ENCODE data around the gene PCDHGA8.
"Not testable (repeated sequence)": the region's sequence is repeated elsewhere in the genome, so short reads cannot be mapped to it uniquely, and the experiment has no call there.

PCDHGA8 gene

DNA sequence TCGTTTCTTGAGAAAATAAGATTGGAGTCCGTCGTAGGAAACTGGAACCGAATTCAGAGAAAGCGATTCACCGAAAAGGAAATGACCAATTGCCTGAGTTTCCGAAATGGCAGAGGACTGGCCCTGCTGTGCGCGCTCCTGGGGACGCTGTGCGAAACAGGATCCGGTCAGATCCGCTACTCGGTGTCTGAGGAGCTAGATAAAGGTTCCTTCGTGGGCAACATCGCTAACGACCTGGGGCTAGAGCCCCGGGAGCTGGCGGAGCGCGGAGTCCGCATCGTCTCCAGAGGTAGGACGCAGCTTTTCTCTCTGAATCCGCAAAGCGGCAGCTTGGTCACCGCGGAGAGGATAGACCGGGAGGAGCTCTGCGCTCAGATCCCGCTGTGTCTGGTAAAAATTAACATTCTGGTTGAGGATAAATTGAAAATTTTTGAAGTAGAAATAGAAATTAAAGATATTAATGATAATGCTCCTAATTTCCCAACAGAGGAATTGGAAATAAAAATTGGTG, 48.4 kb upstream of the PCDHGA8 start:
- Histone ChIP-seq H3F3A (ENCODE audit: insufficient read depth) (no peaks in the 10 kb centered on the region), H3K27me3 (ENCODE audit: low read length) (no peaks in the 10 kb centered on the region), H3K79me2 (ENCODE audit: insufficient read depth, low read length) (no peaks in the 10 kb centered on the region), H2AFZ (ENCODE audit: low read depth, low read length, severe bottlenecking) (no peak overlapping the region), H3K36me3 (ENCODE audit: low read length) (no peaks in the 10 kb centered on the region), H3K9me3 (ENCODE audit: insufficient read depth, low read length) (no peaks in the 10 kb centered on the region), H3K9ac (ENCODE audit: low read length) (no peak overlapping the region), H3K4me3 (ENCODE audit: insufficient read depth, low read length, poor library complexity, severe bottlenecking) (no peak overlapping the region), H4K20me1 (ENCODE audit: low read depth, low read length) (no peaks in the 10 kb centered on the region), H3K9me2 (replicated peaks; ENCODE audit: insufficient read depth, low read length) (no peaks in the 10 kb centered on the region), H3K27ac (ENCODE audit: low read depth, low read length) (no peak overlapping the region), H3K4me2 (ENCODE audit: low read depth, low read length, poor library complexity, severe bottlenecking) (no peak overlapping the region)
- TF ChIP-seq, protein P1, sequence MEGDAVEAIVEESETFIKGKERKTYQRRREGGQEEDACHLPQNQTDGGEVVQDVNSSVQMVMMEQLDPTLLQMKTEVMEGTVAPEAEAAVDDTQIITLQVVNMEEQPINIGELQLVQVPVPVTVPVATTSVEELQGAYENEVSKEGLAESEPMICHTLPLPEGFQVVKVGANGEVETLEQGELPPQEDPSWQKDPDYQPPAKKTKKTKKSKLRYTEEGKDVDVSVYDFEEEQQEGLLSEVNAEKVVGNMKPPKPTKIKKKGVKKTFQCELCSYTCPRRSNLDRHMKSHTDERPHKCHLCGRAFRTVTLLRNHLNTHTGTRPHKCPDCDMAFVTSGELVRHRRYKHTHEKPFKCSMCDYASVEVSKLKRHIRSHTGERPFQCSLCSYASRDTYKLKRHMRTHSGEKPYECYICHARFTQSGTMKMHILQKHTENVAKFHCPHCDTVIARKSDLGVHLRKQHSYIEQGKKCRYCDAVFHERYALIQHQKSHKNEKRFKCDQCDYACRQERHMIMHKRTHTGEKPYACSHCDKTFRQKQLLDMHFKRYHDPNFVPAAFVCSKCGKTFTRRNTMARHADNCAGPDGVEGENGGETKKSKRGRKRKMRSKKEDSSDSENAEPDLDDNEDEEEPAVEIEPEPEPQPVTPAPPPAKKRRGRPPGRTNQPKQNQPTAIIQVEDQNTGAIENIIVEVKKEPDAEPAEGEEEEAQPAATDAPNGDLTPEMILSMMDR (IDR thresholded peaks at IDR 0.05; ENCODE audit: insufficient read depth, low read length, poor library complexity, severe bottlenecking) = no peak
- TF ChIP-seq EZH2phosphoT487 (conservative IDR thresholded peaks at IDR 0.05; ENCODE audit: low read length) = no peak

DNA sequence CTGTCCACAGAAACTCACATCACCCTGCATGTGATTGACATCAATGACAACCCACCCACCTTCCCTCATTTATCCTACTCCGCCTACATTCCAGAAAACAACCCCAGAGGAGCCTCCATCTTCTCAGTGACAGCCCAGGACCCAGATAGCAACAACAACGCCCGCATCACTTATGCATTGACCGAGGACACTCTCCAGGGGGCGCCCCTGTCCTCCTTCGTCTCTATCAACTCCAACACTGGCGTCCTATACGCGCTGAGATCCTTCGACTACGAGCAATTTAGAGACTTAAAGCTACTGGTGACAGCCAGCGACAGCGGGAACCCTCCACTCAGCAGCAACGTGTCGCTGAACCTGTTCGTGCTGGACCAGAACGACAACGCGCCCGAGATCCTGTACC, 47.1 kb upstream of the PCDHGA8 start:
- H4K20me1 ChIP-seq (ENCODE audit: low read depth, low read length) = no peaks in the 10 kb centered on the region
- H3K27ac ChIP-seq (ENCODE audit: low read depth, low read length) = no peak overlapping the region
- no peaks in the 10 kb centered on the region for H3F3A ChIP-seq (ENCODE audit: insufficient read depth)
- no peaks in the 10 kb centered on the region for H3K79me2 ChIP-seq (ENCODE audit: insufficient read depth, low read length)
- H3K4me3 ChIP-seq (ENCODE audit: insufficient read depth, low read length, poor library complexity, severe bottlenecking) = no peak overlapping the region
- H3K36me3 ChIP-seq (ENCODE audit: low read length) = no peaks in the 10 kb centered on the region
- no peak overlapping the region for H3K9ac ChIP-seq (ENCODE audit: low read length)
- no peaks in the 10 kb centered on the region for H3K27me3 ChIP-seq (ENCODE audit: low read length)
- TF ChIP-seq EZH2phosphoT487 (conservative IDR thresholded peaks at IDR 0.05; ENCODE audit: low read length) = no peak
- TF ChIP-seq, protein P1 (IDR thresholded peaks at IDR 0.05; ENCODE audit: insufficient read depth, low read length, poor library complexity, severe bottlenecking) = no peak
- H3K4me2 ChIP-seq (ENCODE audit: low read depth, low read length, poor library complexity, severe bottlenecking) = no peak overlapping the region
- no peaks in the 10 kb centered on the region for H3K9me2 ChIP-seq (replicated peaks; ENCODE audit: insufficient read depth, low read length)
- H3K9me3 ChIP-seq (ENCODE audit: insufficient read depth, low read length) = no peaks in the 10 kb centered on the region
- no peak overlapping the region for H2AFZ ChIP-seq (ENCODE audit: low read depth, low read length, severe bottlenecking)

DNA sequence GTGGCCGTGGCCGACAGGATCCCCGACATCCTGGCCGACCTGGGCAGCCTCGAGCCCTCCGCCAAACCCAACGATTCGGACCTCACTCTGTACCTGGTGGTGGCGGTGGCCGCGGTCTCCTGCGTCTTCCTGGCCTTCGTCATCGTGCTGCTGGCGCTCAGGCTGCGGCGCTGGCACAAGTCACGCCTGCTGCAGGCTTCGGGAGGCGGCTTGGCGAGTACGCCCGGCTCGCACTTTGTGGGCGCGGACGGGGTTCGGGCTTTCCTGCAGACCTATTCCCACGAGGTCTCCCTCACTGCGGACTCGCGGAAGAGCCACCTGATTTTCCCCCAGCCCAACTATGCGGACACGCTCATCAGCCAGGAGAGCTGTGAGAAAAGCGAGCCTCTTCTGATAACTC, 46.4 kb upstream of the PCDHGA8 start:
- not testable (repeated sequence) for H3K27me3 ChIP-seq (ENCODE audit: low read length); H3F3A ChIP-seq (ENCODE audit: insufficient read depth); H3K4me3 ChIP-seq (ENCODE audit: insufficient read depth, low read length, poor library complexity, severe bottlenecking); H3K4me2 ChIP-seq (ENCODE audit: low read depth, low read length, poor library complexity, severe bottlenecking); H3K9me3 ChIP-seq (ENCODE audit: insufficient read depth, low read length); H2AFZ ChIP-seq (ENCODE audit: low read depth, low read length, severe bottlenecking); H4K20me1 ChIP-seq (ENCODE audit: low read depth, low read length); H3K79me2 ChIP-seq (ENCODE audit: insufficient read depth, low read length); H3K27ac ChIP-seq (ENCODE audit: low read depth, low read length); H3K9me2 ChIP-seq (replicated peaks; ENCODE audit: insufficient read depth, low read length); H3K36me3 ChIP-seq (ENCODE audit: low read length); H3K9ac ChIP-seq (ENCODE audit: low read length)

DNA sequence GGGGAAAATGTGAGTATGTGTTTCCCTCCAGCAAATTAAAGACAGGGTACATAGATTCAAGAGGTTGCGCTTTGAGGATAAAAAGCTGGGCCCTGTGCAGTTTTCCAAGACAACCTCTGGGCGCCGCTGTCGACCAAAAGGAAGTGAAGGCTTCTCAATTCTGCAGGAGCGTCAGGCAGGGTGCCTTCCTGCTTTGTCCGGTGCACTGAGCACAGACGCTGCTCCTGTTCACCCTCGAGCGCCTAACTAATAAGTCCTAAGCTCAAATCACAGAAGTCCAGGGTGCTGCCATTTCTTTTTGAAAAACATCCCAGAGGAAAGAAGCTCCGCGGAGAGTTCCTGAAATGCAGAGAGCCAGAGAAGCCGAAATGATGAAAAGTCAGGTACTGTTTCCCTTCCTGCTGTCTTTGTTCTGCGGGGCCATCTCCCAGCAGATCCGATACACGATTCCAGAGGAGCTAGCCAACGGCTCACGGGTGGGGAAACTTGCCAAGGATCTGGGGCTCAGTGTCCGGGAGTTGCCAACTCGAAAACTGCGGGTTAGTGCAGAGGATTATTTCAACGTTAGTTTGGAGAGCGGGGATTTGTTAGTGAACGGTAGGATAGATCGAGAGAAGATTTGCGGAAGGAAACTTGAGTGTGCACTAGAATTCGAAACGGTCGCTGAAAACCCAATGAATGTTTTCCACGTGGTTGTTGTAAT, 42.4 kb upstream of the PCDHGA8 start, which contains the start of gene PCDHGB1:
Gene PCDHGB1 (plus strand): TSS at position 183 of the 703 bp plus-strand sequence. CDS start 162 bp downstream, at position 345.
- peak within 1 kb of the TSS; percentile 46 for H3K4me2 ChIP-seq (ENCODE audit: low read depth, low read length, poor library complexity, severe bottlenecking)
- no peaks in the 10 kb centered on the region for H3K36me3 ChIP-seq (ENCODE audit: low read length)
- no peaks in the 10 kb centered on the region for H3K9me2 ChIP-seq (replicated peaks; ENCODE audit: insufficient read depth, low read length)
- H3F3A ChIP-seq (ENCODE audit: insufficient read depth) = 0 out of 2 replicates have a peak, but pooled peaks cover 5% of the 10 kb centered on the region
- no peak within 1 kb of the TSS for H3K27ac ChIP-seq (ENCODE audit: low read depth, low read length)
- H4K20me1 ChIP-seq (ENCODE audit: low read depth, low read length) = no peaks in the 10 kb centered on the region
- peak within 1 kb of the TSS; percentile 30; the same call in 1 of the 2 replicates for H3K9ac ChIP-seq (ENCODE audit: low read length)
- H3K27me3 ChIP-seq (ENCODE audit: low read length) = no peaks in the 10 kb centered on the region
- no peaks in the 10 kb centered on the region for H3K9me3 ChIP-seq (ENCODE audit: insufficient read depth, low read length)
- no peaks in the 10 kb centered on the region for H3K79me2 ChIP-seq (ENCODE audit: insufficient read depth, low read length)
- H2AFZ ChIP-seq (ENCODE audit: low read depth, low read length, severe bottlenecking) = peak within 1 kb of the TSS; percentile 69
- peak within 1 kb of the TSS; percentile 38 for H3K4me3 ChIP-seq (ENCODE audit: insufficient read depth, low read length, poor library complexity, severe bottlenecking)
- no peak for TF ChIP-seq EZH2phosphoT487 (conservative IDR thresholded peaks at IDR 0.05; ENCODE audit: low read length)
- TF ChIP-seq, protein P1 (IDR thresholded peaks at IDR 0.05; ENCODE audit: insufficient read depth, low read length, poor library complexity, severe bottlenecking) = peak; percentile 46
